MCF 10A (cell line): ENCODE results near the gene CXCR3. TPM values are rescaled to one million over a fixed set of nuclear protein-coding genes. Genes with fewer than 3 reads are reported as not detected.
"Not testable (repeated sequence)": the region's sequence is repeated elsewhere in the genome, so short reads cannot be mapped to it uniquely, and the experiment has no call there.

Experiments
- BruUV-seq: library from RNA; stranded (reverse); fragments of 400-500 nt; replicated peaks from 2 replicates; lab custom pipeline; 2021; lab: Mats Ljungman, UMichigan
- CTCF ChIA-PET: fragments of 300-600 bp; sonication (Branson Sonifier 250); formaldehyde crosslinking; extraction: SDS; loops from one replicate; lab custom pipeline; 2021; ENCODE audit warnings: antibody characterized with exemption, inconsistent platforms; lab: Yijun Ruan, JAX
- POLR2A ChIA-PET: fragments of 300-600, 350-650 bp; sonication (Branson Sonifier 250); formaldehyde crosslinking; extraction: SDS; loops from one replicate; lab custom pipeline; 2020; ENCODE audit warnings: antibody characterized with exemption, inconsistent platforms; lab: Yijun Ruan, JAX
- DNase-seq: peaks from one replicate; pipeline ENCODE4 v3.0.0-alpha.2; 2018; ENCODE audit not compliant: unreplicated experiment
- H3K27ac Mint-ChIP-seq: one replicate; pipeline ENCODE4 v1.8.0; 2022; ENCODE audit warnings: mild to moderate bottlenecking, low read depth, mixed read lengths; ENCODE audit not compliant: unreplicated experiment
- H3K27me3 Mint-ChIP-seq: one replicate; pipeline ENCODE4 v1.8.0; 2022; ENCODE audit warnings: mixed read lengths; ENCODE audit not compliant: insufficient read depth, unreplicated experiment
- H3K36me3 Mint-ChIP-seq: one replicate; pipeline ENCODE4 v1.8.0; 2022; ENCODE audit warnings: mild to moderate bottlenecking, moderate library complexity, mixed read lengths; ENCODE audit not compliant: insufficient read depth, unreplicated experiment
- H3K4me1 Mint-ChIP-seq: one replicate; pipeline ENCODE4 v1.8.0; 2022; ENCODE audit warnings: mixed read lengths; ENCODE audit not compliant: insufficient read depth, unreplicated experiment
- H3K4me3 Mint-ChIP-seq: one replicate; pipeline ENCODE4 v1.8.0; 2022; ENCODE audit warnings: mild to moderate bottlenecking, moderate library complexity, mixed read lengths; ENCODE audit not compliant: unreplicated experiment
- H3K9me3 Mint-ChIP-seq: one replicate; pipeline ENCODE4 v1.8.0; 2022; ENCODE audit warnings: mixed read lengths; ENCODE audit not compliant: unreplicated experiment
- CTCF ChIP-seq: fragments of 200-600 bp; IDR thresholded peaks from one replicate; pipeline ENCODE4 v1.8.0; 2022; ENCODE audit warnings: antibody characterized with exemption, mild to moderate bottlenecking; ENCODE audit not compliant: unreplicated experiment
- intact Hi-C: fragments of 100-400 bp; cut with micrococcal nuclease; formaldehyde crosslinking; loops from 2 replicates; pipeline ENCODE4 v1.14.1; 2022
- total RNA-seq: library from RNA; stranded (reverse); gene quantifications from 2 replicates; pipeline ENCODE4 v1.2.3, GENCODE V29; 2022

The CXCR3 gene
- total RNA-seq, 1 experiment from 2014 or later, result not detected

- intact Hi-C loops, result no loop called here
- H3K27me3 Mint-ChIP-seq, result peaks cover 24% of the 10 kb centered on the region
- H3K4me1 Mint-ChIP-seq, result no peaks in the 10 kb centered on the region
- H3K27ac Mint-ChIP-seq, result no peak overlapping the region
- no peak overlapping the region for H3K4me3 Mint-ChIP-seq
- peaks cover 94% of the 10 kb centered on the region for H3K36me3 Mint-ChIP-seq
- peaks cover 22% of the 10 kb centered on the region for H3K9me3 Mint-ChIP-seq
- TF ChIP-seq CTCF, result no peak
- CTCF ChIA-PET, result interaction anchor here (1.2 kb wide), 1 partner anchor 16 kb away, joined by 3 read pairs; no protein-coding TSS in a partner anchor
- DNase-seq, result no peak
- POLR2A ChIA-PET, result no interaction called here
- no TSS peak for BruUV-seq
Observed at GRCh38 chrX:71604796-71605568, 13.3 kb downstream of the CXCR3 start.

- DNase-seq, result no peak
- Mint-ChIP-seq H3K27me3 (peaks cover 18% of the 10 kb centered on the region), H3K27ac (no peak overlapping the region), H3K36me3 (peaks cover 100% of the 10 kb centered on the region), H3K9me3 (peaks cover 22% of the 10 kb centered on the region), H3K4me3 (no peak overlapping the region), H3K4me1 (no peaks in the 10 kb centered on the region)
- CTCF ChIA-PET, result interaction anchor here (1.2 kb wide), 1 partner anchor 15 kb away, joined by 3 read pairs; no protein-coding TSS in a partner anchor
- intact Hi-C loops, result no loop called here
- no TSS peak for BruUV-seq
- POLR2A ChIA-PET, result no interaction called here
- no peak for TF ChIP-seq CTCF
Observed at GRCh38 chrX:71604141-71604540, 14.2 kb downstream of the CXCR3 start.

GRCh38 chrX:71603618-71604017 lies 14.7 kb downstream of the CXCR3 start:
- no peaks in the 10 kb centered on the region for H3K4me1 Mint-ChIP-seq
- peaks cover 22% of the 10 kb centered on the region for H3K9me3 Mint-ChIP-seq
- no peak for DNase-seq
- peaks cover 13% of the 10 kb centered on the region for H3K27me3 Mint-ChIP-seq
- BruUV-seq, result no TSS peak
- no peak overlapping the region for H3K27ac Mint-ChIP-seq
- H3K36me3 Mint-ChIP-seq, result peaks cover 98% of the 10 kb centered on the region
- no peak for TF ChIP-seq CTCF
- intact Hi-C loops, result no loop called here
- no peak overlapping the region for H3K4me3 Mint-ChIP-seq
- ChIA-PET CTCF (interaction anchor here (1.2 kb wide), 1 partner anchor 14 kb away, joined by 3 read pairs; no protein-coding TSS in a partner anchor), POLR2A (no interaction called here)

GRCh38 chrX:71599965-71600364 lies 18.3 kb downstream of the CXCR3 start:
- intact Hi-C loops, result no loop called here
- Mint-ChIP-seq H3K9me3 (peaks cover 6% of the 10 kb centered on the region), H3K36me3 (peaks cover 75% of the 10 kb centered on the region), H3K4me3 (no peak overlapping the region), H3K27ac (no peak overlapping the region), H3K27me3 (peaks cover 18% of the 10 kb centered on the region), H3K4me1 (no peaks in the 10 kb centered on the region)
- no TSS peak for BruUV-seq
- no peak for TF ChIP-seq CTCF
- ChIA-PET CTCF (interaction anchor here (1.7 kb wide), 1 partner anchor 23 kb away, joined by 4 read pairs; no protein-coding TSS in a partner anchor), POLR2A (interaction anchor here (1.1 kb wide), 1 partner anchor 12 kb away, joined by 3 read pairs; no protein-coding TSS in a partner anchor)
- DNase-seq, result no peak

- CTCF ChIA-PET, H3K4me3 Mint-ChIP-seq, POLR2A ChIA-PET, BruUV-seq, H3K27ac Mint-ChIP-seq, H3K9me3 Mint-ChIP-seq, H3K4me1 Mint-ChIP-seq, intact Hi-C loops, DNase-seq: not testable (repeated sequence)
- H3K27me3 Mint-ChIP-seq, result peaks cover 18% of the 10 kb centered on the region
- H3K36me3 Mint-ChIP-seq, result peaks cover 22% of the 10 kb centered on the region
Observed at GRCh38 chrX:71593210-71593609, 25.1 kb downstream of the CXCR3 start.
